Panc1 (cell line): ENCODE data around the gene CACNA1C. TPM values are rescaled to one million over a fixed set of nuclear protein-coding genes. Genes with fewer than 3 reads are reported as not detected.

Source experiments
- ATAC-seq: fragments of 200-7000 bp; cut with Tn5 transposase; 2 replicates; pipeline ENCODE4 v1.9.1; 2020; ENCODE audit warnings: mild to moderate bottlenecking, moderate library complexity
- BruUV-seq: library from RNA; stranded (reverse); fragments of 400-500 nt; replicated peaks from 2 replicates; lab custom pipeline; 2021; lab: Mats Ljungman, UMichigan
- CTCF ChIA-PET: fragments of 300-600 bp; sonication (Branson Sonifier 250); formaldehyde crosslinking; loops from one replicate; lab custom pipeline; 2022; ENCODE audit warnings: antibody characterized with exemption; lab: Charles Lee
- POLR2A ChIA-PET: fragments of 300-600 bp; sonication (Branson Sonifier 250); formaldehyde crosslinking; loops from one replicate; lab custom pipeline; 2022; ENCODE audit warnings: antibody characterized with exemption; lab: Charles Lee
- DNase-seq: peaks from one replicate; pipeline ENCODE4 v3.0.0-alpha.2; 2010; ENCODE audit warnings: low read depth, low spot score
- H3K27ac ChIP-seq: 2 replicates; pipeline ENCODE4 v1.5.1; 2011; ENCODE audit warnings: mild to moderate bottlenecking, low read length, inconsistent platforms
- H3K27me3 ChIP-seq: fragments of 200-500 bp; sonication (Bioruptor generic); 2 replicates; pipeline ENCODE4 v1.6.0; 2014; ENCODE audit warnings: low read length, inconsistent platforms; ENCODE audit not compliant: control insufficient read depth, insufficient read depth
- H3K36me3 ChIP-seq: fragments of 200-500 bp; sonication (Bioruptor generic); 2 replicates; pipeline ENCODE4 v1.5.1; 2014; ENCODE audit warnings: inconsistent platforms, mild to moderate bottlenecking, low read length, moderate library complexity; ENCODE audit not compliant: control insufficient read depth, insufficient read depth
- H3K4me1 ChIP-seq: 2 replicates; pipeline ENCODE4 v1.5.1; 2011; ENCODE audit warnings: inconsistent platforms, mild to moderate bottlenecking, low read length, moderate library complexity; ENCODE audit not compliant: control insufficient read depth, insufficient read depth
- H3K4me3 ChIP-seq, 2 experiments: 2 replicates each; pipeline ENCODE4 v1.5.1; 2011 to 2012; ENCODE audit warnings: low read depth in 2 of 2, low read length in 2 of 2, mild to moderate bottlenecking in 2 of 2, inconsistent platforms in 1 of 2, moderate library complexity in 1 of 2
- H3K9me3 ChIP-seq: fragments of 200-500 bp; sonication (Bioruptor generic); 2 replicates; pipeline ENCODE4 v1.5.1; 2014; ENCODE audit warnings: low read depth, mild to moderate bottlenecking, inconsistent platforms, low read length, moderate library complexity; ENCODE audit not compliant: control insufficient read depth, insufficient read depth
- CTCF ChIP-seq: fragments of 450-650 bp; IDR thresholded peaks from 2 replicates; pipeline ENCODE4 v1.5.1; 2017; ENCODE audit warnings: mild to moderate bottlenecking
- POLR2AphosphoS5 ChIP-seq: IDR thresholded peaks from 2 replicates; pipeline ENCODE4 v1.6.1; 2012; ENCODE audit warnings: mild to moderate bottlenecking, low read depth, low read length, moderate library complexity
- REST ChIP-seq, 2 experiments: IDR thresholded peaks; 2 replicates each; pipeline ENCODE4 v1.6.1; 2011 to 2012; ENCODE audit warnings: low read depth in 2 of 2, control low read depth in 1 of 2, low read length in 1 of 2, mild to moderate bottlenecking in 1 of 2, moderate library complexity in 1 of 2; ENCODE audit not compliant: insufficient read depth in 1 of 2
- SIN3A ChIP-seq: IDR thresholded peaks from 2 replicates; pipeline ENCODE4 v1.6.1; 2012; ENCODE audit warnings: low read depth, mild to moderate bottlenecking, low read length, moderate library complexity, borderline replicate concordance; ENCODE audit not compliant: insufficient read depth
- TCF7L2 ChIP-seq: IDR thresholded peaks from 2 replicates; pipeline ENCODE4 v1.6.1; 2011; ENCODE audit warnings: mild to moderate bottlenecking, low read depth, low read length, inconsistent platforms
- in situ Hi-C: cut with HindIII; loops from 2 replicates; pipeline ENCODE4 v1.10.0; 2016; ENCODE audit warnings: low sequenced_read_pairs, low pct_unique_long_range_greater_than_20kb
- intact Hi-C: fragments of 100-400 bp; cut with micrococcal nuclease; formaldehyde crosslinking; loops from one replicate; pipeline ENCODE4 v1.10.0; 2022; ENCODE audit not compliant: unreplicated experiment
- total RNA-seq: library from RNA; stranded (reverse); gene quantifications from one replicate; pipeline ENCODE4 v1.2.1, GENCODE V29; 2021; ENCODE audit not compliant: unreplicated experiment

Gene CACNA1C
- total RNA-seq, 1 experiment from 2014 or later: 0.03 TPM

- Histone ChIP-seq H3K4me3 (no peak overlapping the region), H3K27ac (no peak overlapping the region), H3K36me3 (no peaks in the 10 kb centered on the region), H3K4me1 (no peaks in the 10 kb centered on the region), H3K27me3 (no peaks in the 10 kb centered on the region), H3K9me3 (no peaks in the 10 kb centered on the region)
- no TSS peak for BruUV-seq
- intact Hi-C loops: no loop called here
- ATAC-seq: no peak
- ChIA-PET POLR2A (no interaction called here), CTCF (no interaction called here)
- no peak for DNase-seq
- in situ Hi-C loops: no loop called here
- no peak for TF ChIP-seq CTCF
- TF ChIP-seq REST (IDR thresholded peaks at IDR 0.05; ENCODE audit: insufficient read depth in 1 of 2, low read depth in 2 of 2, low read length in 1 of 2): no peak
- TF ChIP-seq TCF7L2: no peak
- TF ChIP-seq SIN3A: no peak
- no peak for TF ChIP-seq POLR2AphosphoS5
Observed at GRCh38 chr12:2617365-2617764, 564.6 kb downstream of the CACNA1C start.

GRCh38 chr12:2618291-2618995 is 565.7 kb downstream of the CACNA1C start:
- Histone ChIP-seq H3K4me3 (no peak overlapping the region), H3K27ac (no peak overlapping the region), H3K36me3 (no peaks in the 10 kb centered on the region), H3K27me3 (no peaks in the 10 kb centered on the region), H3K9me3 (no peaks in the 10 kb centered on the region), H3K4me1 (no peaks in the 10 kb centered on the region)
- DNase-seq: no peak
- no TSS peak for BruUV-seq
- in situ Hi-C loops: no loop called here
- TF ChIP-seq TCF7L2 (no peak), REST (IDR thresholded peaks at IDR 0.05; ENCODE audit: insufficient read depth in 1 of 2, low read depth in 2 of 2, low read length in 1 of 2) (no peak), POLR2AphosphoS5 (no peak), SIN3A (no peak), CTCF (no peak)
- no peak for ATAC-seq
- ChIA-PET POLR2A (no interaction called here), CTCF (no interaction called here)
- intact Hi-C loops: no loop called here
